Endothelial cell of umbilical vein (primary cell): ENCODE results near the gene OPCML. TPM values are rescaled to one million over a fixed set of nuclear protein-coding genes. Genes with fewer than 3 reads are reported as not detected.

ENCODE experiments used
- BruUV-seq: library from RNA; stranded (reverse); fragments of 400-500 nt; replicated peaks from 2 replicates; lab custom pipeline; 2021; lab: Mats Ljungman, UMichigan
- CTCF ChIA-PET: fragments of 300-600, 350-600 bp; sonication (Branson Sonifier 250); formaldehyde crosslinking; loops from one replicate; lab custom pipeline; 2021; ENCODE audit warnings: antibody characterized with exemption, inconsistent platforms; lab: Charles Lee
- POLR2A ChIA-PET: fragments of 300-600, 350-600 bp; sonication (Branson Sonifier 250); formaldehyde crosslinking; loops from one replicate; lab custom pipeline; 2021; ENCODE audit warnings: antibody characterized with exemption, inconsistent platforms; lab: Charles Lee
- DNase-seq: peaks from one replicate; pipeline ENCODE4 v3.0.0-alpha.2; 2011; ENCODE audit warnings: low read depth, low spot score
- FAIRE-seq: peaks from 2 replicates; lab custom pipeline; 2011; peaks lifted over from hg19 to GRCh38; lab: Jason Lieb, UNC
- H2AFZ ChIP-seq: 2 replicates; pipeline ENCODE4 v1.6.0; 2012; ENCODE audit warnings: low read depth, low read length, control low read depth, inconsistent platforms
- H3K27ac ChIP-seq: 2 replicates; pipeline ENCODE4 v1.5.1; 2011; ENCODE audit warnings: low read depth, mild to moderate bottlenecking, control low read depth, low read length, moderate library complexity; ENCODE audit not compliant: insufficient read depth
- H3K27me3 ChIP-seq, 2 experiments: 2 replicates each; pipeline versions ENCODE4 v1.6.0 to v1.6.1; 2011; ENCODE audit warnings: low read length in 2 of 2, mixed read lengths in 1 of 2; ENCODE audit not compliant: control insufficient read depth in 2 of 2, insufficient read depth in 2 of 2
- H3K36me3 ChIP-seq, 2 experiments: 2 replicates in 1 of 2; 3 replicates in 1 of 2; pipeline ENCODE4 v1.5.1; 2011; ENCODE audit warnings: low read length in 2 of 2, mild to moderate bottlenecking in 1 of 2, moderate library complexity in 1 of 2; ENCODE audit not compliant: control insufficient read depth in 2 of 2, insufficient read depth in 2 of 2; ENCODE audit errors: extremely low read depth in 1 of 2
- H3K4me1 ChIP-seq: 3 replicates; pipeline ENCODE4 v1.5.1; 2011; ENCODE audit warnings: mild to moderate bottlenecking, low read length; ENCODE audit not compliant: control insufficient read depth, insufficient read depth; ENCODE audit errors: extremely low read depth
- H3K4me2 ChIP-seq: 2 replicates; pipeline ENCODE4 v1.6.1; 2011; ENCODE audit warnings: low read length, control low read depth, mixed read lengths; ENCODE audit not compliant: insufficient read depth
- H3K4me3 ChIP-seq, 3 experiments: fragments of 200-600 bp in 1 of 3; sonication (generic), shearing (Covaris generic) in 1 of 3; replicated peaks in 1 of 3; 2 replicates each; pipeline ENCODE4 v1.5.1; 2011 to 2016; ENCODE audit warnings: control low read depth in 3 of 3, low read length in 3 of 3, mild to moderate bottlenecking in 2 of 3, inconsistent platforms in 1 of 3, low read depth in 1 of 3, moderate library complexity in 1 of 3; ENCODE audit not compliant: insufficient read depth in 1 of 3
- H3K79me2 ChIP-seq: 2 replicates; pipeline ENCODE4 v1.6.0; 2012; ENCODE audit warnings: low read length, inconsistent platforms; ENCODE audit not compliant: control insufficient read depth, insufficient read depth
- H3K9ac ChIP-seq: replicated peaks from 2 replicates; pipeline ENCODE3; 2011; ENCODE audit warnings: low read length, control low read depth; ENCODE audit not compliant: insufficient read depth; ENCODE audit errors: extremely low read depth
- H3K9me1 ChIP-seq: replicated peaks from 3 replicates; pipeline ENCODE4 v1.6.0; 2011; ENCODE audit warnings: mild to moderate bottlenecking, low read length; ENCODE audit not compliant: control insufficient read depth, insufficient read depth; ENCODE audit errors: extremely low read depth
- H3K9me3 ChIP-seq: replicated peaks from 2 replicates; pipeline ENCODE4 v1.5.1; 2012; ENCODE audit warnings: low read length, inconsistent platforms; ENCODE audit not compliant: control insufficient read depth, insufficient read depth
- H4K20me1 ChIP-seq: replicated peaks from 2 replicates; pipeline ENCODE3; 2011; ENCODE audit warnings: mild to moderate bottlenecking, low read length; ENCODE audit not compliant: control insufficient read depth, insufficient read depth; ENCODE audit errors: extremely low read depth
- EZH2 ChIP-seq: IDR thresholded peaks from 2 replicates; pipeline ENCODE4 v1.6.1; 2012; ENCODE audit warnings: borderline replicate concordance, low read depth, mild to moderate bottlenecking, moderate library complexity, low read length, inconsistent platforms; ENCODE audit not compliant: severe bottlenecking
- FOS ChIP-seq: IDR thresholded peaks from 2 replicates; pipeline ENCODE4 v1.6.1; 2011; ENCODE audit warnings: mild to moderate bottlenecking, low read length, moderate library complexity, borderline replicate concordance; ENCODE audit not compliant: insufficient read depth
- GATA2 ChIP-seq: IDR thresholded peaks from 2 replicates; pipeline ENCODE4 v1.7.0; 2011; ENCODE audit warnings: low read depth, mild to moderate bottlenecking, moderate library complexity, mixed read lengths, low read length; ENCODE audit not compliant: insufficient read length, insufficient read depth
- JUN ChIP-seq: IDR thresholded peaks from 2 replicates; pipeline ENCODE4 v1.6.1; 2011; ENCODE audit warnings: borderline replicate concordance, low read depth; ENCODE audit not compliant: insufficient read length, insufficient read depth
- MYC ChIP-seq: IDR thresholded peaks from one replicate; pipeline ENCODE4 v1.6.1; 2011; ENCODE audit warnings: mild to moderate bottlenecking, low read depth, low read length
- POLR2A ChIP-seq: IDR thresholded peaks from 2 replicates; pipeline ENCODE4 v1.6.1; 2012; ENCODE audit warnings: low read depth, mild to moderate bottlenecking, control low read depth, low read length
- POLR2AphosphoS5 ChIP-seq: IDR thresholded peaks from 2 replicates; pipeline ENCODE4 v1.6.1; 2012; ENCODE audit warnings: low read depth, mild to moderate bottlenecking, control low read depth, low read length, moderate library complexity; ENCODE audit not compliant: insufficient read depth
- dilution Hi-C: fragments of 300-500 bp; cut with MboI; formaldehyde crosslinking; loops from one replicate; pipeline ENCODE4 v1.15.0; 2019; ENCODE audit warnings: low sequenced_read_pairs; ENCODE audit not compliant: extremely low pct_ligation_motif_present
- intact Hi-C: fragments of 100-400 bp; cut with micrococcal nuclease; formaldehyde crosslinking; loops from one replicate; pipeline ENCODE4 v1.10.0; 2022
- polyA plus RNA-seq, 4 experiments: library from polyadenylated mRNA; depleted of rRNA in 3 of 4; stranded (reverse) in 3 of 4; unstranded in 1 of 4; fragments of >200 nt; gene quantifications; 2 replicates each; pipeline versions ENCODE4 v1.2.1 to v1.2.3, GENCODE V29; 2011 to 2012; ENCODE audit warnings: missing spikeins in 1 of 4
- total RNA-seq: library from RNA; stranded (reverse); gene quantifications from 2 replicates; pipeline ENCODE4 v1.2.3, GENCODE V29; 2021
- TF ChIP-seq, protein P1 (sequence below), 2 donors: IDR thresholded peaks; 1 replicate in 1 of 2; 2 replicates in 1 of 2; pipeline ENCODE4 v1.5.1; 2011; ENCODE audit warnings: low read length in 2 of 2, mild to moderate bottlenecking in 2 of 2, moderate library complexity in 2 of 2, control low read depth in 1 of 2, inconsistent platforms in 1 of 2, low read depth in 1 of 2; ENCODE audit not compliant: insufficient read depth in 1 of 2; ENCODE audit errors: extremely low read depth in 1 of 2
- TF ChIP-seq, protein P2 (sequence below): IDR thresholded peaks from 2 replicates; pipeline ENCODE4 v1.6.1; 2011; ENCODE audit not compliant: insufficient read depth, insufficient read length

OPCML gene
- total and polyA plus RNA-seq, 2 donors (not counting 3 experiments of a cell fraction or from before 2014, with no cell fraction given): not detected

DNA sequence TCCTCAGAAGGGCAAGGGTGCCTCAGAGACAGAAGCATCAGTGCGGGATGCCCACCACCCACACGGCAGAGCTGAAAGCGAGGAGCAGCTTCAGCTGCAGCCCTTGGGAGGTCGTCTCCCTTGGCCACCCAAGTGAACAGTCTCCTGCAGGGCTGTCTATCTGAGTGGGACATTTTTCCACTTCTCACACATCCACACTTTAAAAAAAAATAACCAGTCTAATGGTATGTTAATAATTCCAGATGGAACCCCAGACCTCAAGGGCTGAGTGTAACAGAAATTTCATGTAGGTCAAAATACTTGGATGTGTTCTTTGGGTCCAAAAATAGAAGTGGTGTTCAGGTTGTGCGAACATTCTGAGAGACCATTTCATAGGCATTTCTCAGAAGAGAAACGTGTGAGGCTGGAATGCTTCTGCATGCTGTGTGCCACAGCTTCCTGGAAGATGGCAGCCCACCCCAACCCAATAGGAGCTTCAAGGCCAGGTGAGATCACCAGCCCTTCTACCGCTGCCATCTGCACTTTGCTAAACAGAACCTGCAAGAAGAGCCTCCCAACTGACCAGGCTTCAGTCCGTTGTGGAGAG lies 623.2 kb downstream of the OPCML start:
- Histone ChIP-seq H2AFZ (no peak overlapping the region), H3K27ac (no peak overlapping the region), H3K9me1 (no peaks in the 10 kb centered on the region), H4K20me1 (no peaks in the 10 kb centered on the region), H3K9me3 (no peaks in the 10 kb centered on the region), H3K4me1 (no peaks in the 10 kb centered on the region), H3K4me2 (no peak overlapping the region), H3K36me3 (no peaks in the 10 kb centered on the region), H3K9ac (no peak overlapping the region), H3K4me3 (no peak overlapping the region), H3K79me2 (no peaks in the 10 kb centered on the region), H3K27me3 (no peaks in the 10 kb centered on the region)
- ChIA-PET CTCF (no interaction called here), POLR2A (no interaction called here)
- dilution Hi-C loops (no loop called here), intact Hi-C loops (no loop called here)
- DNase-seq (no peak), FAIRE-seq (no peak)
- no TSS peak for BruUV-seq
- TF ChIP-seq, protein P1, sequence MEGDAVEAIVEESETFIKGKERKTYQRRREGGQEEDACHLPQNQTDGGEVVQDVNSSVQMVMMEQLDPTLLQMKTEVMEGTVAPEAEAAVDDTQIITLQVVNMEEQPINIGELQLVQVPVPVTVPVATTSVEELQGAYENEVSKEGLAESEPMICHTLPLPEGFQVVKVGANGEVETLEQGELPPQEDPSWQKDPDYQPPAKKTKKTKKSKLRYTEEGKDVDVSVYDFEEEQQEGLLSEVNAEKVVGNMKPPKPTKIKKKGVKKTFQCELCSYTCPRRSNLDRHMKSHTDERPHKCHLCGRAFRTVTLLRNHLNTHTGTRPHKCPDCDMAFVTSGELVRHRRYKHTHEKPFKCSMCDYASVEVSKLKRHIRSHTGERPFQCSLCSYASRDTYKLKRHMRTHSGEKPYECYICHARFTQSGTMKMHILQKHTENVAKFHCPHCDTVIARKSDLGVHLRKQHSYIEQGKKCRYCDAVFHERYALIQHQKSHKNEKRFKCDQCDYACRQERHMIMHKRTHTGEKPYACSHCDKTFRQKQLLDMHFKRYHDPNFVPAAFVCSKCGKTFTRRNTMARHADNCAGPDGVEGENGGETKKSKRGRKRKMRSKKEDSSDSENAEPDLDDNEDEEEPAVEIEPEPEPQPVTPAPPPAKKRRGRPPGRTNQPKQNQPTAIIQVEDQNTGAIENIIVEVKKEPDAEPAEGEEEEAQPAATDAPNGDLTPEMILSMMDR (IDR thresholded peaks at IDR 0.05; ENCODE audit: extremely low read depth in 1 of 2, insufficient read depth in 1 of 2, low read depth in 1 of 2, low read length in 2 of 2): no peak

DNA sequence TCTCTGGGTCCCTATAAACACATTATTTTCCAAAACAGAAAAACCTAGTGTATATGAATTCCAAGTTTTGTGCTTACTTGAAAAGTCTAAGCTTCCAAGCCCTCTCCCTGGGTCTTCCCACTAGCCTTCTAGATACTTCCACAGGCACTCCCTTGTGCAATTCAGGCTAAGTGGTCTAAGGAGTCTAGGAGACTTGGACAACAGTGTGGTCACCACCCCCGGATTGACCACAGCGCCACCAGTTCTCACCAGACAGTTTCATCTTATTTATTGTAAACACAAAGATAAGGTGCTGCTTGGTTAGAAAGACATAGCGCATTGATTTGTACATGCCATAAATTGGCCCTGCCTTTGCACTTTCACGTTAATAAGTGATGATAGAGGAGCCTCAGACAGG lies 623.9 kb downstream of the OPCML start:
- intact Hi-C loops: no loop called here
- no peak overlapping the region for H3K27ac ChIP-seq
- H3K36me3 ChIP-seq: no peaks in the 10 kb centered on the region
- no peaks in the 10 kb centered on the region for H3K9me1 ChIP-seq
- H2AFZ ChIP-seq: no peak overlapping the region
- H3K4me1 ChIP-seq: no peaks in the 10 kb centered on the region
- H3K4me2 ChIP-seq: no peak overlapping the region
- dilution Hi-C loops: no loop called here
- no peak overlapping the region for H3K4me3 ChIP-seq
- DNase-seq (no peak), FAIRE-seq (no peak)
- POLR2A ChIA-PET: no interaction called here
- no peak for TF ChIP-seq POLR2AphosphoS5
- TF ChIP-seq EZH2: no peak
- TF ChIP-seq, protein P2, sequence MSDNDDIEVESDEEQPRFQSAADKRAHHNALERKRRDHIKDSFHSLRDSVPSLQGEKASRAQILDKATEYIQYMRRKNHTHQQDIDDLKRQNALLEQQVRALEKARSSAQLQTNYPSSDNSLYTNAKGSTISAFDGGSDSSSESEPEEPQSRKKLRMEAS: no peak
- TF ChIP-seq MYC: no peak
- no peak for TF ChIP-seq FOS
- no peak for TF ChIP-seq GATA2
- TF ChIP-seq JUN: no peak
- TF ChIP-seq, protein P1 (IDR thresholded peaks at IDR 0.05; ENCODE audit: extremely low read depth in 1 of 2, insufficient read depth in 1 of 2, low read depth in 1 of 2, low read length in 2 of 2): no peak
- TF ChIP-seq POLR2A: no peak
- H4K20me1 ChIP-seq: no peaks in the 10 kb centered on the region
- no peaks in the 10 kb centered on the region for H3K27me3 ChIP-seq
- no peaks in the 10 kb centered on the region for H3K79me2 ChIP-seq
- no TSS peak for BruUV-seq
- CTCF ChIA-PET: no interaction called here
- H3K9ac ChIP-seq: no peak overlapping the region
- no peaks in the 10 kb centered on the region for H3K9me3 ChIP-seq
